K562 (cell line): ENCODE results near the gene DTX3. TPM values are rescaled to one million over a fixed set of nuclear protein-coding genes. Genes with fewer than 3 reads are reported as not detected.

Experiments
- ATAC-seq: fragments of 200-7000 bp; cut with Tn5 transposase; 3 replicates; pipeline ENCODE4 v1.9.1; 2020; ENCODE audit warnings: moderate library complexity
- BruUV-seq: library from RNA; stranded (reverse); fragments of 400-500 nt; replicated peaks from 2 replicates; lab custom pipeline; 2021; lab: Mats Ljungman, UMichigan
- CTCF ChIA-PET: fragments of 300-600 bp; formaldehyde crosslinking; extraction: SDS; loops from one replicate; lab custom pipeline; 2021; ENCODE audit warnings: low intra/inter-chr PET ratio; lab: Yijun Ruan, JAX
- POLR2A ChIA-PET: fragments of 300-600, 350-650 bp; sonication (Branson Sonifier 250); formaldehyde crosslinking; extraction: SDS; loops from one replicate; lab custom pipeline; 2021; ENCODE audit warnings: antibody characterized with exemption, inconsistent platforms; lab: Yijun Ruan, JAX
- DNase-seq, 4 experiments: peaks; one replicate each; pipeline versions ENCODE4 v3.0.0 to v3.0.0-alpha.2; 2011 to 2018; ENCODE audit warnings: low spot score in 3 of 4, mixed read lengths in 3 of 4; ENCODE audit errors: extremely low read depth in 1 of 4
- FAIRE-seq: peaks from 2 replicates; lab custom pipeline; 2011; peaks lifted over from hg19 to GRCh38; lab: Jason Lieb, UNC
- H2AFZ ChIP-seq: 2 replicates; pipeline ENCODE4 v1.6.0; 2011; ENCODE audit warnings: low read depth, low read length, control low read depth, inconsistent platforms
- H3K27ac ChIP-seq: fragments of 200-600 bp; 3 replicates; pipeline ENCODE4 v1.8.0; 2011; ENCODE audit warnings: low read depth, mild to moderate bottlenecking, control low read depth, inconsistent platforms, low read length, moderate library complexity, mixed read lengths; ENCODE audit errors: extremely low read depth
- H3K27me3 ChIP-seq, 2 experiments: fragments of 300-600 bp in 1 of 2; 2 replicates in 1 of 2; 3 replicates in 1 of 2; pipeline versions ENCODE4 v1.6.0 to v1.8.0; 2011; ENCODE audit warnings: inconsistent platforms in 2 of 2, low read length in 2 of 2, mild to moderate bottlenecking in 1 of 2, mixed read lengths in 1 of 2, moderate library complexity in 1 of 2; ENCODE audit not compliant: control insufficient read depth in 2 of 2, insufficient read depth in 2 of 2
- H3K36me3 ChIP-seq: fragments of 300-600 bp; 3 replicates; pipeline ENCODE4 v1.8.0; 2011; ENCODE audit warnings: mild to moderate bottlenecking, low read length, inconsistent platforms; ENCODE audit not compliant: control insufficient read depth, insufficient read depth
- H3K4me1 ChIP-seq, 2 experiments: fragments of 200-600 bp in 1 of 2; replicated peaks in 1 of 2; 2 replicates in 1 of 2; 3 replicates in 1 of 2; pipeline versions ENCODE4 v1.5.1 to v1.8.0; 2011; ENCODE audit warnings: inconsistent platforms in 2 of 2, low read length in 2 of 2, mild to moderate bottlenecking in 1 of 2, mixed read lengths in 1 of 2, moderate library complexity in 1 of 2; ENCODE audit not compliant: control insufficient read depth in 2 of 2, insufficient read depth in 2 of 2
- H3K4me2 ChIP-seq: 2 replicates; pipeline ENCODE4 v1.6.1; 2011; ENCODE audit warnings: low read length, control low read depth, inconsistent platforms, mixed read lengths; ENCODE audit not compliant: insufficient read depth
- H3K4me3 ChIP-seq: fragments of 200-600 bp; sonication (generic), shearing (Covaris generic); 2 replicates; pipeline ENCODE4 v1.5.1; 2016; ENCODE audit warnings: control low read depth, inconsistent platforms
- H3K79me2 ChIP-seq: fragments of 200-600 bp; 3 replicates; pipeline ENCODE4 v1.8.0; 2011; ENCODE audit warnings: low read length, inconsistent platforms; ENCODE audit not compliant: control insufficient read depth, insufficient read depth
- H3K9ac ChIP-seq, 2 experiments: 2 replicates each; pipeline versions ENCODE4 v1.6.0 to v1.6.1; 2011; ENCODE audit warnings: low read depth in 2 of 2, low read length in 2 of 2, control low read depth in 1 of 2, inconsistent platforms in 1 of 2, mild to moderate bottlenecking in 1 of 2, mixed read lengths in 1 of 2; ENCODE audit not compliant: insufficient read depth in 1 of 2
- H3K9me1 ChIP-seq: one replicate; pipeline ENCODE4 v1.6.0; 2011; ENCODE audit warnings: inconsistent platforms, mild to moderate bottlenecking, low read length, moderate library complexity; ENCODE audit not compliant: control insufficient read depth, insufficient read depth
- H3K9me3 ChIP-seq: replicated peaks from 2 replicates; pipeline ENCODE4 v1.5.1; 2011; ENCODE audit warnings: low read depth, low read length, inconsistent platforms; ENCODE audit not compliant: control insufficient read depth, insufficient read depth
- H4K20me1 ChIP-seq: replicated peaks from 2 replicates; pipeline ENCODE4 v1.6.1; 2011; ENCODE audit warnings: low read length, inconsistent platforms, mixed read lengths; ENCODE audit not compliant: control insufficient read depth, insufficient read depth
- ARID1B ChIP-seq: fragments of 450-650 bp; IDR thresholded peaks from 2 replicates; pipeline ENCODE4 v1.6.1; 2016; ENCODE audit warnings: antibody characterized with exemption, mild to moderate bottlenecking, inconsistent platforms
- BDP1 ChIP-seq: IDR thresholded peaks from 3 replicates; pipeline ENCODE4 v1.6.1; 2011; ENCODE audit not compliant: insufficient read length, insufficient read depth
- CEBPB ChIP-seq: fragments of 450-650 bp; IDR thresholded peaks from 2 replicates; pipeline ENCODE4 v1.6.1; 2016; ENCODE audit warnings: missing genetic modification characterization, missing compliant biosample characterization
- MAFK ChIP-seq: IDR thresholded peaks from 2 replicates; pipeline ENCODE4 v1.6.1; 2011; ENCODE audit warnings: low read length, improper control_type of control experiment
- MXD1 ChIP-seq: fragments of 250-450 bp; sonication (Bioruptor Pico); IDR thresholded peaks from 2 replicates; pipeline ENCODE4 v1.8.0; 2021; ENCODE audit warnings: borderline replicate concordance, mild to moderate bottlenecking, moderate library complexity; ENCODE audit not compliant: poor library complexity, severe bottlenecking
- MXI1 ChIP-seq: IDR thresholded peaks from 2 replicates; pipeline ENCODE4 v1.6.1; 2011; ENCODE audit warnings: low read depth, mild to moderate bottlenecking, improper control_type of control experiment, low read length
- NCOA6 ChIP-seq: fragments of 450-650 bp; IDR thresholded peaks from 2 replicates; pipeline ENCODE4 v1.6.1; 2017; ENCODE audit warnings: mild to moderate bottlenecking
- PRPF4 ChIP-seq: fragments of 200-400 bp; formaldehyde crosslinking; IDR thresholded peaks from one replicate; pipeline ENCODE4 v1.6.1; 2017; ENCODE audit warnings: low read length, low read depth, mild to moderate bottlenecking; ENCODE audit not compliant: insufficient read depth, poor library complexity, severe bottlenecking
- RBM39 ChIP-seq: fragments of 200-400 bp; formaldehyde crosslinking; optimal IDR thresholded peaks from 2 replicates; pipeline ENCODE3; 2018; ENCODE audit warnings: low read depth, low read length
- ZBTB2 ChIP-seq: fragments of 450-650 bp; IDR thresholded peaks from 2 replicates; pipeline ENCODE4 v1.6.1; 2016; ENCODE audit warnings: antibody characterized with exemption
- ZNF239 ChIP-seq: fragments of 250-450 bp; sonication (Bioruptor Pico); IDR thresholded peaks from 2 replicates; pipeline ENCODE4 v1.4.0; 2020; ENCODE audit warnings: mild to moderate bottlenecking
- ZSCAN29 ChIP-seq: fragments of 450-650 bp; IDR thresholded peaks from 2 replicates; pipeline ENCODE4 v1.6.1; 2017
- WGBS: fragments of 100-300 bp; shearing (Covaris generic); methylation state at CpG from one replicate; pipeline ENCODE4 v1.1.6; 2016; ENCODE audit warnings: low coverage, mixed read lengths; ENCODE audit not compliant: insufficient coverage; ENCODE audit errors: missing lambda C conversion rate; 5-methylcytosine and 5-hydroxymethylcytosine counted together
- in situ Hi-C: fragments of 300-500 bp; cut with MboI; formaldehyde crosslinking; loops from 4 replicates; pipeline ENCODE4 v1.15.0; 2018; ENCODE audit warnings: inconsistent platforms, mixed read lengths
- intact Hi-C: fragments of 100-400 bp; cut with micrococcal nuclease; formaldehyde crosslinking; loops from 2 replicates; pipeline ENCODE4 v1.14.2; 2022
- polyA plus RNA-seq, 8 experiments: library from polyadenylated mRNA; depleted of rRNA in 4 of 8; stranded (reverse) in 5 of 8; unstranded in 3 of 8; fragments of >200 nt; fragmentation: Nextera tagmentation in 2 of 8; fragmentation: Illumina TruSeq in 1 of 8; extraction: Ambion mirVana in 2 of 8; extraction: Trizol in 1 of 8; gene quantifications; 2 replicates each; pipeline versions ENCODE4 v1.2.1 to v1.2.3, GENCODE V29; 2011 to 2014; ENCODE audit warnings: inconsistent platforms in 1 of 8, missing spikeins in 1 of 8
- total RNA-seq, 7 experiments: library from RNA; depleted of rRNA in 6 of 7; stranded (reverse); fragments of >200 nt in 6 of 7; fragmentation: Illumina TruSeq in 2 of 7; extraction: Trizol in 2 of 7; gene quantifications; 2 replicates each; pipeline versions ENCODE4 v1.2.1 to v1.2.3, GENCODE V29; 2011 to 2021; ENCODE audit warnings: low replicate concordance in 1 of 7

The DTX3 gene
- total and polyA plus RNA-seq, 9 of the 15 experiments (the other 6 are each of a cell fraction or from before 2014, with no cell fraction given) = 0.03 to 0.09 (median 0.06) TPM; not detected in 6

GRCh38 chr12:57615637-57616036 is 11.0 kb downstream of the DTX3 start:
- Histone ChIP-seq H3K27me3 (no peaks in the 10 kb centered on the region), H3K79me2 (peaks cover 2% of the 10 kb centered on the region; the same call in 2 of the 3 replicates), H3K9ac (peak overlapping the region in 1 of 2 experiments; percentile 76; a peak in 2 of 4 replicates), H4K20me1 (no peaks in the 10 kb centered on the region), H3K4me1 (peaks cover 43 to 52% of the 10 kb centered on the region in 2 experiments), H3K4me3 (no peak overlapping the region), H3K27ac (no peak overlapping the region), H2AFZ (no peak overlapping the region), H3K9me1 (peaks cover 4% of the 10 kb centered on the region), H3K9me3 (no peaks in the 10 kb centered on the region), H3K4me2 (no peak overlapping the region), H3K36me3 (peaks cover 16% of the 10 kb centered on the region; the same call in 2 of the 3 replicates)
- WGBS = 80% methylated on average over 5 of the region's 5 CpGs
- CTCF ChIA-PET = no interaction called here
- ATAC-seq = no peak
- POLR2A ChIA-PET = interaction anchor here (0.9 kb wide), 1 partner anchor 16 kb away, joined by 4 read pairs; no protein-coding TSS in a partner anchor
- TF ChIP-seq MXD1 (CRISPR knock-in tag) (no peak), MAFK (no peak), PRPF4 (no peak), ZNF239 (CRISPR knock-in tag) (no peak), CEBPB (no peak), BDP1 (no peak), ZBTB2 (no peak), MXI1 (no peak), ARID1B (no peak), NCOA6 (no peak), ZSCAN29 (no peak), RBM39 (no peak)
- in situ Hi-C loops (no loop called here), intact Hi-C loops (no loop called here)
- FAIRE-seq = no peak
- no peak for DNase-seq
- BruUV-seq = no TSS peak
